Measurements from ENCODE around the gene PDAP1.

DNA sequence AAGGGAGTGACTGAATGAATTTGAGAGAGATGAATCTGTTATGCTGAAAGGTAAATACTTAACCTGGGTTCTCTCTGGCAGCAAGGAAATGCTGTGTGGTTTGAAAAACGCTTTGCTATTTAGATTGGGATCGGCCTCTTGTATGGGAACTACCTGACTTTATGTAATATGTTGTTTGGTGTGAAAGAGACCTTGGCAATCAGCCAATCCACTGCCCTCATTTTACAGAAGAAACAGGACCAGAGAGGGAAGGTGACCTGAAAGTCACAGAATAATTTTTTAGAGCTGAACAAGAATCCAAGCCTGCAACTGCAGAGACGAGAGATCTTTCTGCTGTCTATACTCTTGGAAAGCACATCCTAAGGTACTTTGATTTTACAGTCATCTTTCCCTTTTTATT lies 1.4 kb upstream of the PDAP1 start:
- TF ChIP-seq, protein P1, sequence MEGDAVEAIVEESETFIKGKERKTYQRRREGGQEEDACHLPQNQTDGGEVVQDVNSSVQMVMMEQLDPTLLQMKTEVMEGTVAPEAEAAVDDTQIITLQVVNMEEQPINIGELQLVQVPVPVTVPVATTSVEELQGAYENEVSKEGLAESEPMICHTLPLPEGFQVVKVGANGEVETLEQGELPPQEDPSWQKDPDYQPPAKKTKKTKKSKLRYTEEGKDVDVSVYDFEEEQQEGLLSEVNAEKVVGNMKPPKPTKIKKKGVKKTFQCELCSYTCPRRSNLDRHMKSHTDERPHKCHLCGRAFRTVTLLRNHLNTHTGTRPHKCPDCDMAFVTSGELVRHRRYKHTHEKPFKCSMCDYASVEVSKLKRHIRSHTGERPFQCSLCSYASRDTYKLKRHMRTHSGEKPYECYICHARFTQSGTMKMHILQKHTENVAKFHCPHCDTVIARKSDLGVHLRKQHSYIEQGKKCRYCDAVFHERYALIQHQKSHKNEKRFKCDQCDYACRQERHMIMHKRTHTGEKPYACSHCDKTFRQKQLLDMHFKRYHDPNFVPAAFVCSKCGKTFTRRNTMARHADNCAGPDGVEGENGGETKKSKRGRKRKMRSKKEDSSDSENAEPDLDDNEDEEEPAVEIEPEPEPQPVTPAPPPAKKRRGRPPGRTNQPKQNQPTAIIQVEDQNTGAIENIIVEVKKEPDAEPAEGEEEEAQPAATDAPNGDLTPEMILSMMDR (IDR thresholded peaks at IDR 0.05; ENCODE audit: control extremely low read depth in 1 of 3, insufficient read depth in 1 of 3, low read depth in 1 of 3, low read length in 3 of 3): no peak
- TF ChIP-seq POLR2AphosphoS5 (IDR thresholded peaks at IDR 0.05; ENCODE audit: low read depth, low read length) (no peak), CHD1 (IDR thresholded peaks at IDR 0.05; ENCODE audit: low read depth, low read length) (no peak), CTBP2 (IDR thresholded peaks at IDR 0.05; ENCODE audit: borderline replicate concordance, insufficient read depth, insufficient read length, low read length) (no peak), EZH2 (IDR thresholded peaks at IDR 0.05; ENCODE audit: low read depth, low read length, severe bottlenecking) (no peak), CEBPB (IDR thresholded peaks at IDR 0.05; ENCODE audit: low read depth, low read length) (no peak), POLR2A (IDR thresholded peaks at IDR 0.05; ENCODE audit: control extremely low read depth in 1 of 2, low read depth in 2 of 2, low read length in 2 of 2) (no peak)
